C1 segment of cervical spinal cord (tissue), 14 donors: ENCODE data around the gene FSIP1.
"Not testable (repeated sequence)": the region's sequence is repeated elsewhere in the genome, so short reads cannot be mapped to it uniquely, and the experiment has no call there.

Experiments used
- DNase-seq, 14 donors: peaks; one replicate each; lab custom pipeline; 2025; lab: John Stamatoyannopoulos, UW

FSIP1 gene

DNA sequence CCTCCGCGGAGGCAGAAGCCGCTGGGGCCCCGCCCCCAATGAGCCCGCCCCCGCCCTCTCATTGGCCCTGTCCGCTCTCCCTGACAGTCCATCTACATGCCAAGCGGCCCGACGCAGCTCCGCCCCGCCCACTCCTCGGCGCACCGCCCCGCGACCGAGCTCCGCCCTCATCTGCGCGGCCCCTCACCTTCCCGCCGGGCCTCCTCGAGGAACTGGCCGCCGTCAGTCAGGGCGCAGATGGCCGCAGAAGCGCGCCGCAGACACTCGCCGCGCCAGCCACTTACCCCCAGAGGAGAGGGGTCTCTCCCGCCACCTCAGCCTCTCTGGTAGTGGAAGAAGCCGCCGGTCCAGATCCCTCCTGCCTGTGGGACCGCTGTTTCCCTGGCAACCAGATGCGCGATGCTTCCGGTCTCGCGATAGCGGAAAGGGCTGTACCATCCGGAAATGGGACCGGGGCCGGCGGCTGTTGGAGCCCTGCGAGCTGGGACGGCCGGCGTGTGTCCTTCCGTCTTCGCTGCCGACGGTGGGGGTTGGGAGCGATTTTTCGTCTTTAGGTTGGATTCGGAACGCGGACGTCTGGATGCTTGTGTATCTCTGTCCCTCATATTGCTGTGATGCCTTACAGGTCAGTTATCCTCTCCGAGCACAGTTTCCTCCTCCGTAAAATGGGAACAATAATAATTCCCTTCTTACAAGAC lies at the start of gene FSIP1:
Gene FSIP1, minus strand, starts transcription at position 401 of the 698 bp plus-strand sequence. CDS start 6,317 bp downstream, outside the sequence.
- peak; percentile 88 to 100 (median 97) for DNase-seq

DNA sequence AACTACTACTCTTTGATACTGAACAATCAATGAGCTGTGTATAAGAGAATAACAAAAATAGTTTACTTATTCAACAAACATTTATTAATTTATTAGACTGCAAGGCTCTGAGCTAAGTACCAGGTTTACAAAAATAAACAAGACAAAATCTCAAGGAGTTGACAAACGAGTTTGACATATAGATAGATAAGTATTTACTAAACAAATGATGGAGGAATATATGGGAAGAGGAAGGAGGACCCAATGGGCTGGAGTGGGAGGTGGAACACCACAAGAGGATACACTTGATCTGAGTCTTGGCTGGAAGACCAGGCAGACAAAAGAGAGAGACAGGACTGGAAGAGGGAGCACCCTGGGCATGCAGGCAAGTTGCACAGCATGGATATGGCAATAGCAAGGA lies 47.5 kb upstream of the FSIP1 start:
- DNase-seq, result no peak

DNA sequence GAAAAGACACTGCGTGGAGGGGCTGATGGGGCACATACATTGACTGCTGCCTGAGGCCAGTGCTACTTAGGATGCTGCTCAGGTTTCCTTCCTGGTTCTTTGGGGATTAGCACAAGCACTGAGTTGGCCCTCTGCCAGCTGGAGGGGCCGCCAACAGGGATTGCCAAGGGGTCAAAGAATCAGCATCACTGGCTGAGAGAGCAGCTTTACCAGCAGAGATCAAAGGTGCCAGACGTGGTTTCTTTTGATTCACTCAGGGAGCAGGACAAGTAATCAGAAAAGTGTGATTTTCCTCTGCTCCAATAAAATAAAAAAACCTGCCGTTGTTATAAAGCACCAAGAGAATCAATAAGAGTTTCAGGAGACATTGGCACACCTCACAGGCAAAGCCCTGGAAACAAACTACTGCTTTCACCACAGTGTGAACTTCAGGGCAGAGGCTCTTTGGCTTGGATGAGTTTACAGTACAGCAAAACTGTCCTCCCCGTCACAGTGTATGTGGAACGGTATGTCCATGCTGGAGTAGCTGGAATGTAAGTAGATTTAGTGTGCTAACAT lies 45.8 kb upstream of the FSIP1 start:
- peak in 3 of 14 donors; percentile 6 to 36 (median 12) for DNase-seq

DNA sequence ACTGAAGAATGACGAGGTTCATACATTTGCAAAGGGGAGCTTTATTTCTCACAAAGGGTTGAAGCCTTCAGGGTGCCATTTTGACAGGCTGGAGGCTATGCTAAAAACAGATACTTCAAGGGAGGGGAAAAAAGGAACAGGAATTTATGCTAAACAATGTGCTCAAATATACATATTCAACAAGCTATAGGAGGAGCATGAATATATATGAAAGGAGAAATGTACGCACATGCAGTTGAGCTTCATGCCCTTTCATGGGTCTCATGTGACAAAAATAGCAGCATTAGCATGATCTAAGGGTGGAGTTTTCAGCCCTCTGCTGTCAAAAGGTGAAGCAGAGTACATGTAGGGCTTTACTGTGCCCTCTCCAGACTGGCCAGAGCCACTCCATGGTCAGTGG lies 44.3 kb upstream of the FSIP1 start:
- no peak for DNase-seq

DNA sequence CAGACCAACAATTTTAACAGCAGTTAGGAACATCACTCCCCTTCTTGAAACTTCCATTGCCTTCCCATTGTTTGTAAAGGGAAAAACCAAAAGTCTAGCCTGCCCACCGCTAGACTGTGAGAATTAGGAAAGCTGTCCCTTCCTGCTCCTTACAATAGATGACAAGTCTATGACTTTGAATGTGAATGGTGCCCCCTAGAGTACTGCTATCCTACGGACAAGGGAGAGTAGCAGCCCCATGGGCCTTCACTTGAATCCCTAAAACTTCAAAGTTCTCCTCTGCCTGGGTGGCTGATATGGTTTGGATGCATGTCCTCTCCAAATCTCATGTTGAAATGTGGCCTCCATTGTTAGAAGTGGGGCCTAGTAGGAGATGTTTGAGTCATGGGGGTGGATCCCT lies 41.0 kb upstream of the FSIP1 start:
- no peak for DNase-seq

DNA sequence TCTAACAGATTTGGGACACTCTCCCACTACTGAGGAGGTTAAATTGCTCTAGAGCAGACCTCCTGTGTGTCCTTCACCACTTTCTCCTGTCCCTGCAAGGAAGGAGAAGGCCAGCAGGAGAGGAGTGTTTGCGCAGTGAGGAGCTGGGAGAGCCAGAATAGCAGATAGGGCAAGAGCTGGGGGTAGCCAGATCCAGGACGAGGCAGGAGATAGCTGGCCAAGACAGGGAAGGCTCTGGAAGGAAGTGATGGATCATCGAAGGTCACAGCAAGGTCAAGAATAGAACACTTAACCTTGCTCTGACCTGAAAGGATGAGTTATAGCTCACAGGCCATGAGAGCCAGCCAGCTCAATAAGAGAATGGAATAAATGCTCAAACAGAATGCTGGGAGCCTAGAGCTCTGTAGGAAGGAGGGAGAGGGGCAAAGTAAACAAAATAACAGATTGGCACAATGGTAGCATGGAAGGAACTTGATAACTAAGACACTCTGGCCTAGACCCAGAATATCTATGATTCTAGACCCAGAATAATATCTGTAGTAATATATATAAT lies 37.5 kb upstream of the FSIP1 start:
- no peak for DNase-seq

DNA sequence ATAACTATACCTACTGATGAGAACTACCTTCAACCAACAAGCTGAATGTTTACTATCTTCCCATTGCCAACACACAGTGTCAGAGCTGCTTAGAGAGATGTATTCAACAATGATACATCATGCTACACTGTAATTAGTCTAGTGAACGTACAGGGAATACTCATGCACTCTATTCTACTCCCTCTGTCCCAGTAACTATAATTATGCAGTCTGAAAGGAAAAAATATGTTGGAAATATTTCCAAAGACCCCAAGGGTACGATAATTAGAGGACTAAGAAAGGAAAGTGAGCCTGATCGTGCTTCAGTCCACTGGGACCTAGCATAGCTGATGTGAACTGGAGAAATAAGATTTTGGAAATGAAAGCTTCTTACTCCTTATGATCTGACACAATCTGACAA lies 36.9 kb upstream of the FSIP1 start:
- no peak for DNase-seq

DNA sequence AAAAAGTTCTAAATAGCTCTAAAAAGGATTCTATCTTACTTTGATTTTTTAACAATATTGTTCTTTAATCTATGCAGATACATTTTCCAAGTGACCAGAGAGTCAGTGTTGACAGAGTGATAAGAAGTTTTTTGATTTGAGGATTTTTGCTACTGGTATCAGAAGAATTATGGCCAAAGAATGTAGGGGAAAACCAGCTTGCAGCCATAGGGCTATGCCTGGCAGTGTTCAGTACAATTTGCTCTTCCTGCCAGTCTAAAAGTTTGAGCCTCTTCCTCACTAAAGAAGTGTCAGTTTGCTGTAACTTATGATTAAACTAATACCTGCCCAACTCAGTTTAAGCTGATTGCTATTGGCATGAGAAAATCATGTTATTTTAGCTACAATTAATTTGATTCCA lies 35.3 kb upstream of the FSIP1 start:
- no peak for DNase-seq

DNA sequence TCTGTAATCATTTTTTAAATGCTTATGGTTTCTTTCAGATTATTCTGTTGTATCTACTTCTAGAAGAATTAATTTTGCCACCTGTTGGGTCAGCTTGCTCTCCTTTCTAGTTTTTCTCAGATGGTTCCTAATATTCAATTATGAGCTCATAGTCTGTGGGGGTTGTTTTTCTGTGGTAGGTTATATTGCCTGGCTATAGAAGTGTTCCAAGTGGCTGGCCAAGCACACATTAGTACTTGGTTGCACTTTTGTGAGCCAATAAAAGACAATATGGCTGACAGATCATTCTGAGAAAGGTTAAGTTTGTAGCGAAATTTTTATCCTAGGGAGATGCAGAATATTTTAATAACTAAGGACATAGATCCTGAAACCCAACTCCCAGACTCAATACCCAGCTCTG lies 31.8 kb upstream of the FSIP1 start:
- DNase-seq, result no peak

DNA sequence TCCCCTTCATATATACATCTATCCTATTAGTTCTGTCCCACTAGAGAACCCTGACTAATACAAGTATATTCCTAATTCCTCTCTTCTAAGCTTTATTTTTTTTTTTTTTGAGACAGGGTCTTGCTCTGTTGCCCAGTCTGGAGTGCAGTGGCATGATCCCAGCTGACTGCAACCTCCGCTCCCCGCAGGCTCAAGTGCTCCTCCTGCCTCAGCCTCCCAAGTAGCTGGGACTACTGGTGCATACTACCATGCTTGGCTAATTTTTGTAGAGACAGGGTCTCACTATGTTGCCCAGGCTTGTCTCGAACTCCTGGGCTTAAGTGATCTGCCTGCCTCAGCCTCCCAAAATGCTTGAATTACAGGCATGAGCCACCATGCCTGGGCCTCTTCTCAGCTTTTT lies 30.0 kb upstream of the FSIP1 start:
- DNase-seq, result not testable (repeated sequence)

DNA sequence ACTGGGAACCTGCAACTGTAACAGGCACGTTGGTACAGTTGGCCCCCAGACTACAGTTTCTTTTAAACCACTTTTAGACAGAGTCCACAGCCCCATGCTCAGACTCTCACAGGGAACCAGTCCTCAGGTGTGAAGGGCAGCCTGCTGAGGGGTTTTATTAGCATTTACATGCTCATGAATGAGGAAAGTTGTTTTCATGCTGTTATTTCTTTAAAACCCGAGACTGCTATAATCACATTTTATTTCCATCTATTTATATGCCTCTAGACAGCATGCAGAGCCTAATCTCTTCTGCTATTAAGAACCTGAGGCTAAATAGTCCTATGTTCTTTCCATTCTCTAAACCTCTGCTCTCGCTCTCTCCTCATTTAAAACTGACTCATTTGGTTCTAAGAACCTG lies 26.3 kb upstream of the FSIP1 start:
- no peak for DNase-seq

DNA sequence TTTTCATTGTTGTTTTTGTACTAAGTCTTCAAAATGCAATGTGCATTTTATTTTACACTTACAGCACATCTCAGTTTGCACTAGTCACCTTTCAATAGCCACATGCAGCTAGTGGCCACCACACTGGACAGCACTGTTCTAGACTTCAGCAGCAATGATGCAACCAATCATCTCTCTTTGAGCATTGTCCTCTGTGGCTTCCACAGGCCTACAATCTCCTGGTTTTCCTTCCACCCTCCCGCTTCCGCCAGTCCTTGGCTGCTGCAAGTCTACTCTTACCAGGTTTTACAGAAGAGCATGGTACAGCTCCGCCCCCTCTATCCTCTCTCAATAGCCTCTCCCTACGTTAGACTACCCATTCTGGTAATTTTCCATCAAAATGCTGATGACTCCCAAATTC lies 25.1 kb upstream of the FSIP1 start:
- no peak for DNase-seq

DNA sequence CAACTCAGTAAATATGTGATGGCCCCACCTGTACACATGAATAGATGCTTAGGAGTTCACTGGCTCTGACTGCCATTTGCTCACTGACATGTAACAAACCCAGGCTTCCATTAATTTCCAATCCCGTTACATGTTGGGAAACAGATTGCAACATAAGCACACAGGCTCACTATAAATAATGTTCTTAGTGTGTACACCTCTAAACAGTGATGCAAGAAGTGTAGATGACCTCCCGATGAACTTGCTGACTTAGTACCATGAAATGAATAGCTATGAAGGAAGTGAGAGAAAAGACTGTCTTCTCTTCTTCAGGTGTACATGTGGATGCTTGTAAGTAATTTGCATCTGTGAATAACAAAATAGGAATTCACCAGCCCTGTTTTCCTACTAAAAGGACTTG lies 21.4 kb upstream of the FSIP1 start:
- DNase-seq, result no peak

DNA sequence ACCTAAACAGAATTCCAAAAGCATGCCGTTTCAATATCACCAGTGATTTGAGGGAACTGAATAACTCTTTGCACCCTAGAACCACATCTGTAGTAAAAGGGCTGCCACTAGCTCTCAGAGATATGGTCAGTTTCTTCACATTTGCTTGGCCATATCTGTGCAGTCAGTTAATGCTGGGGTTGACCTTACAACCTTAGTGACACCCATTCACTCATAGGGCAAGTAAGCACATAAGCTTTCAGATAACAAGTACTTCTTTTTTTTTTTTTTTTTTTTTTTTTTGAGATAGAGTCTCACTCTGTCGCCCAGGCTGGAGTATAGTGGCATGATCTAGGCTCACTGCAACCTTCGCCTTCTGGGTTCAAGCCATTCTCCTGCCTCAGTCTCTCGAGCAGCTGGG lies 20.4 kb upstream of the FSIP1 start:
- DNase-seq, result no peak

DNA sequence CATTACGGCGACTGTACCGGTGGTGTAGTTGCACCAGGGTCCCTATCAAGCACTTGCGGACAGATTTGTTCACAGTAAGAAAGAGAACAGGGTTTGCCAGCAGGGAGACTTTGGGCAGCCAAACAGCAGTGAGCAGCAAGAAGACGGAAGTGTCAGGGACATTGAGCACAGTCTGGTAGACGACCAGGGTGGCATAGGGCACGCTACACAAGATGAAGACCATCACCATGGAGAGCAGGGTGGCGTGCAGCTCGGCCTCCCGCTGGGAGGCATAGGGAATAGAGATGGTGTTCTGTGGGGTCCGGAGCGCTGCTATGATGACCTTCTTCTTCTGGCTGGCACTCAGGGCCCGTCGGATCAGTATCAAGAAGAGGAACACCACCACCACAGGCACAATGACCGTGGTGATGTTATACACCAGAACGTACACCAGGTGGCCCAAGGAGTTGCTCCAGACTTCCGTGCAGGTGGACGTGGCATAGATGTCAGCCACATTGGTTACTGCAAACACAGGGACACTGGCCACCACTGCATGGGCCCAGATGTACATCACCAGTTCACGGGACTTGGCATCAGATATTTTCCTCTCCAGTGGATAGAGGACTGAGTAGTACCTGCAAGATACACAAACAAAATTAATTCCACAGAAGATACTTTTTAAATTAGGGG lies 19.1 kb upstream of the FSIP1 start:
- DNase-seq, result peak in 1 of 14 donors; percentile 11

DNA sequence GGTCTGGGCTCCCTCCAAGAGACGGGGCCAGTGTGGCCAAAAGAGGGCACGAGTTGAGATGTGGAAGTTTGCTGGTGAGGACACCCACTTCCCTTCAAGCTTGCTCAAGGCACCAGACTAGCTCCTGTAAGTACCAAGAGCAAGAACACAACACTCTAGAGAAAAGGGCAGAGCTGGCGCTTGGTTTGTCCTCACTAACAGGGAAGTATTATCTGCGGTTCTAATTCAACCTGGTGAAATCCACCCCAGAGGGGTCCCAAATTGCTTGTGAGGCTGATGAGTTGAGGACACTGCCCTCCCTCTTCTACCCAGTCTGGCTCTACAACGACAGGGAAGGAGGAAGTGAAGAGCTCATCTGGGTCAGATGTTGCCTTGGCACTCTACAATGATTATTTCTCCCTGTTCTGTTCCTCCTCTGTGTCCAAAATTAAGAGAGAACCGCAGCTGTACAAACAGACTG lies 16.9 kb upstream of the FSIP1 start:
- DNase-seq, result peak in 5 of 14 donors; percentile 4 to 54 (median 21)

DNA sequence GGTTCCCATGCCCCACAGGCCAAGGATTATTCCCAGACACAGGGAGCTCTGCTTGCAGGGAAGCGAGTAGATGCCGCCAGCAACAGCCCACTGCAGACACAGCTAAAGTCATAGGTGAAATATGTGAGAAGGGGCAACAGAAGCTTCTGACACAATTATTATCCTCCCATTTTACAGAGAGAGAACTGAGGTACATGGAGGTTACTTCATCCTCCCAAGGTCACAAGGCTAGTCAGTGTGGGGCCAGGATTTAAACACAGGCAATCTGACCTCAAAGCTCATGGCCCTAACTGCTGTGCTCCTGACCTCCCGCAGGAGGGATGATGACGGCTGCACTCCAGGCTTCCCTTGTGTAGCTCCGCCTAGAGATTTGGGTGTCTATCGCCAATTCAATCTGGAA lies 15.7 kb upstream of the FSIP1 start:
- no peak for DNase-seq

DNA sequence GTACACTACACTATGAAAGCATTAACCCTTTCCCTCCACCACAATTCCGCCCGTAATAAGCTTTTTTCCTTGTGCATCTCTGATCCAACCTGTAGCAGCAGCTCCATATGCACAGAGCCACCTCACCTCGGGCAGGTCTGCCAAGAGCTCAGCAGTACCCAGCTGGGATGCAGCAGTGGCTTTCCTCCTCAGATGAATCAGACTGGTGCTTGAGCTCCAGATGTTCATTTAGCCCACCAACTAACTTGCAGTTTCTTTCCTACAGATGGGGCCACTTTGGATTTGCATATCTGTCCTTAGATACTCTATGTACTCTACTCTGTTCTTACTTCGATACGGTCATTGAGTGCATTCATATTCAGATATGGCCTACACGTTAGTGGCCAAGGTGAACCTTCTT lies 14.8 kb upstream of the FSIP1 start:
- no peak for DNase-seq

DNA sequence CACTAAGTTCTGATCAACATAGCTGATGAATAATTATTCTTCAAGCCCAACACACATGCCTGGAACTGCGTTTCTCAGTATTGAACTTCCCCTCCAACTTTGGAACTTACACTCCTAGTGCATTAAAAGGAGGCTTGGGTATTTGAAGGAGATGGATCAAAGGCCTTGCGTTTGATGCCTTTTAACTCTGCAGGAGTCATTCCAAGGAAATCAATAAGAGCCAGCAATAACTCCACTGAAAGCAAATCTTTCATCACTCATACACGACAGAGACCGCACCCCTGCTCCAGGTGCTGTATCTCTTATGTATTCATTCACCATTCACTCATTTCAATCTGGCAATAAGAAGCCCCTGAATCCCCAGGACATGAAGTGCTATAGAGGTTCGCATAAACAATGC lies 14.0 kb upstream of the FSIP1 start:
- no peak for DNase-seq

DNA sequence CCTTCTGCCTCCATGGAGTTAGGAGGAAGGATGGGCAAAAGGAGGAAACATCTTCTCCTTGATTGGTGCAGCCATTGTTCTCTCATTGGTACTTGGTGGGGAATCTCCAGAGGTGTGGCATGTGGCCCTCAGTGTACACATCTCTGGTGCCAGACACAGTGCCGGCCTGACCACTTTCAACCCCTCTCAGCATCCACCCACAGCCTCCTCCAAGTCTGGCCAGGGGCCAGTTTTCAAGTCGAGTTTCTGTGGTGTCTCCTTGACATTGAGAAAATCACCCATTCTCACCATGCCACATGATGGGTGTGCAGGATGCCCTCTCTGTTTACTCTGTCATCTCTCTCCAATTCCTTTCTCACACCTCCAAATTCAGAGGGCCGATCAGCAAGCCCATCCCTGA lies 12.8 kb upstream of the FSIP1 start:
- no peak for DNase-seq

DNA sequence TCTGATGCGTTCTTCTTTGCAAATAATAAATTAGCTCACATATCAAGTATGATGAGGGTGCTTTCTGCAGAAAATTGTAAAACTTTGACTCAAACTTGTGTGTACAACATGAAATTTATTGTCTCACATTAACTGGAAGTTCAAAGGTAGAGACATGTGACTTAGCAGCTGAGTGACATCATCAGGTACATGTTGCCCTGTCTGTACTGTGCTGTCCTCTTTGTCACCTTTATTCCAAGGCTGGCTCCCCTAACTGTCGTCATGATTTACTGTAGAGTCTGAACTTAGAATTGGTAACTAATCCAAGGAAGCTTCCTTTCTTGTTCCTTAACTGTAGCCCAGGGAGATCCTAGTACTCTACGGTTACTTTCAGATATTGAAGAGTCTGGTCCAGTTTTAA lies 12.3 kb upstream of the FSIP1 start:
- no peak for DNase-seq

DNA sequence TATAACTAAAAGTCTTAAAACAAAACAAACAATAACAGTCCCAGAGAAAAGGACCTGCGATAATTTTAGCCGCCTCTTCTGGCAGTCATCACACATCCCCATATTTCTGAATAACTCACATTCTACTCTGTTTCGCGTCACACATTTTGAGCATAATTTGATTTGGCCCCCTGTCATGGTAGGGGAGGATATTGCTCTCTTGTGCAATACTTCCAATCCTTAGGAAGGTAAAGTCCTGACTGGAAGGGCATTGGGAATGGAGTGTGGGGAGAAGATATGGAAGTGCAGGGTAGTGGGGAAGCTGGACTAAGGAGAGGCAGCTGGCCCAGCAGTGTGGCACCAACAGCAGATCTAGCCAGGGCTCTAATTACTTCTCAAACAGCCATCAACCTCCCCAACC lies 11.3 kb upstream of the FSIP1 start:
- no peak for DNase-seq

DNA sequence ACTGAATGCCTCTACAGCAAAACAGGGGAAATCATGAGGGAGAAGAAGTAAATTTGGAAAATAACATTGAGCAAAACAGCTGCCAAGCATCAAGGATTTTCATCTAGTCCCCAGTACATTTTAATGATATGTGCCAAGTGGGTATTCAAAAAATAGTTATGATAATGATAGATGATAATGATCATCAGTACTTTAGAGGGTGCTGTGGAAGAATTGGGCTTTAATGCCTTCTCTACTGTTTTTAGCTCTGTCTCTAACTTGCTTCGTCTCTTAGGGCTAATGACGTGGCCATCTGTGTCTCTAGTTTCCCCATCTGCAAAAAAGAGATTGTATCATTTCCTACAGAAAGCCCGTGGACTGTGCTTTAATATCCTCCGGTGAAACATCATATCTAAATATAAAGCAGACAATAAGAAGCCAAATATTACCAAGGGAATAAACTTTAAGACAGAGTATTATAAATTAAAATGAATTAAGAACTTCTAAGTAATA lies 10.2 kb upstream of the FSIP1 start:
- no peak for DNase-seq
